DOHH2 (cell line): ENCODE data around the gene DIP2B.

Experiments
- CTCF ChIP-seq: fragments of 200-600 bp; sonication (generic); IDR thresholded peaks from one replicate; pipeline ENCODE4 v1.5.1; 2014; ENCODE audit warnings: antibody characterized with exemption, mild to moderate bottlenecking, low read depth, low read length; ENCODE audit not compliant: poor library complexity, severe bottlenecking
- EZH2phosphoT487 ChIP-seq: fragments of 200-600 bp; sonication (generic); IDR thresholded peaks from 2 replicates; pipeline ENCODE4 v1.6.1; 2017; ENCODE audit warnings: borderline replicate concordance, mild to moderate bottlenecking, antibody characterized with exemption, low read length, moderate library complexity, mixed read lengths

GRCh38 chr12:50633955-50634354 lies 129.2 kb downstream of the DIP2B start:
- TF ChIP-seq CTCF (no peak), EZH2phosphoT487 (no peak)
